Left ventricle myocardium inferior (tissue), 1 donor: ENCODE measurements around the gene LRRC40. TPM values are rescaled to one million over a fixed set of nuclear protein-coding genes. Genes with fewer than 3 reads are reported as not detected.

Experiments used
- DNase-seq: peaks from one replicate; pipeline ENCODE4 v3.0.0-alpha.2; 2020
- H3K27ac ChIP-seq: fragments of 200-600 bp; replicated peaks from 2 replicates; pipeline ENCODE4 v1.8.0; 2021
- H3K27me3 ChIP-seq: fragments of 200-600 bp; 2 replicates; pipeline ENCODE4 v1.8.0; 2021; ENCODE audit warnings: low read depth
- H3K36me3 ChIP-seq: fragments of 200-600 bp; 2 replicates; pipeline ENCODE4 v1.8.0; 2021
- H3K4me1 ChIP-seq: fragments of 200-600 bp; 2 replicates; pipeline ENCODE4 v1.8.0; 2021
- H3K4me3 ChIP-seq: fragments of 200-600 bp; 2 replicates; pipeline ENCODE4 v1.8.0; 2021; ENCODE audit warnings: mild to moderate bottlenecking, moderate library complexity
- H3K9me3 ChIP-seq: fragments of 200-600 bp; replicated peaks from 2 replicates; pipeline ENCODE4 v1.8.0; 2021
- intact Hi-C: fragments of 100-400 bp; cut with micrococcal nuclease; formaldehyde crosslinking; loops from one replicate; pipeline ENCODE4 v1.11.0; 2022
- total RNA-seq: library from RNA; stranded (reverse); fragmentation: NEBNext Ultra II Directional; extraction: Animal tissue kit (Norgen Biotek cat#: 25700); gene quantifications from one replicate; pipeline ENCODE4 v1.2.1, GENCODE V29; 2021
- TF ChIP-seq, protein P1 (sequence below): fragments of 200-600 bp; IDR thresholded peaks from 2 replicates; pipeline ENCODE4 v1.8.0; 2021; ENCODE audit warnings: antibody characterized with exemption, mild to moderate bottlenecking, borderline replicate concordance
- donor health status: DM: no; HTN: yes; CAD: no; lungs with severe emphysema.

Gene LRRC40
- total RNA-seq, 1 donor from 2014 or later: 9.0 TPM

DNA sequence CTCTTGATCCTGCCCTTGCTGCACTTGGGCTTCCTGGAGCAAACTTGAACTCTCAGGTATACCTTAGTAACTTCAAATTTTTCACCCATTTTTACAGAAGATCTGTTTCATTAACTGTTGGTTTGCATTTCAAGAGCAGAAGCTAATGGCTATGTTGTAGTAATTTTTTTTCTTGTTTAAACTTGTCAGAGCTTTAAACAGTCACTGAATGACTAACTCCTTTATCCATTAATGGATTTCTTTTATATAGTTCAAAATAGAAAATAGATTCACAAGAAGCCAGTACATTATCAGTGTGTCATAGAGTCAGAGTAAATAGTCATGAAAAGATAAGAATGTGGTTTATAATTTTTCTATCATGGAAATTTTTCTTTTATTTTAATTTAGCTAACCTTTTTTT is 29.4 kb upstream of the LRRC40 start:
- no peak overlapping the region for H3K27ac ChIP-seq
- H3K27me3 ChIP-seq: no peaks in the 10 kb centered on the region
- H3K4me1 ChIP-seq: peaks cover 9% of the 10 kb centered on the region
- H3K4me3 ChIP-seq: no peak overlapping the region
- H3K9me3 ChIP-seq: no peaks in the 10 kb centered on the region
- TF ChIP-seq, protein P1, sequence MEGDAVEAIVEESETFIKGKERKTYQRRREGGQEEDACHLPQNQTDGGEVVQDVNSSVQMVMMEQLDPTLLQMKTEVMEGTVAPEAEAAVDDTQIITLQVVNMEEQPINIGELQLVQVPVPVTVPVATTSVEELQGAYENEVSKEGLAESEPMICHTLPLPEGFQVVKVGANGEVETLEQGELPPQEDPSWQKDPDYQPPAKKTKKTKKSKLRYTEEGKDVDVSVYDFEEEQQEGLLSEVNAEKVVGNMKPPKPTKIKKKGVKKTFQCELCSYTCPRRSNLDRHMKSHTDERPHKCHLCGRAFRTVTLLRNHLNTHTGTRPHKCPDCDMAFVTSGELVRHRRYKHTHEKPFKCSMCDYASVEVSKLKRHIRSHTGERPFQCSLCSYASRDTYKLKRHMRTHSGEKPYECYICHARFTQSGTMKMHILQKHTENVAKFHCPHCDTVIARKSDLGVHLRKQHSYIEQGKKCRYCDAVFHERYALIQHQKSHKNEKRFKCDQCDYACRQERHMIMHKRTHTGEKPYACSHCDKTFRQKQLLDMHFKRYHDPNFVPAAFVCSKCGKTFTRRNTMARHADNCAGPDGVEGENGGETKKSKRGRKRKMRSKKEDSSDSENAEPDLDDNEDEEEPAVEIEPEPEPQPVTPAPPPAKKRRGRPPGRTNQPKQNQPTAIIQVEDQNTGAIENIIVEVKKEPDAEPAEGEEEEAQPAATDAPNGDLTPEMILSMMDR: no peak
- no peak for DNase-seq
- intact Hi-C loops: loop anchor here (10.0 kb wide), 1 partner anchor 830 kb away; no protein-coding TSS in a partner anchor
- peaks cover 98% of the 10 kb centered on the region for H3K36me3 ChIP-seq

DNA sequence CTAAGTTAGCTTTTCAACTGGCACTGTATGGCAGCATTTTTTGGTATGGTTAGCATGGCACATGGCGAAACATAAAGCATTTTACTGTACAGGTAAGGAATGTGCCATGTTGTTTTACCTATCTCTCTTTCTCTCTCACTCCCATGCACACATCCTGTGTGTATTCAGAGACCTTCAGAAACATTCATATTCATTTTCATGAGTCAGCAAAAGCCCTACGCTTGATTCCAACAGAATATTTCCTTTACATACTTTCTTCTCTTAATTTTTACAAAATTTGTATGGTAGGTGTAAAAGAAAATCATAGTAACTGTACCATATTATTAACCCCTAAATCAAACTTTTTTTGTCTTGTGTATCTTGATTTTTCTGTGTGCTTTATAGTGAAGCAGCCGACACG is 26.1 kb upstream of the LRRC40 start:
- Histone ChIP-seq H3K27ac (no peak overlapping the region), H3K27me3 (no peaks in the 10 kb centered on the region), H3K36me3 (peaks cover 80% of the 10 kb centered on the region), H3K9me3 (no peaks in the 10 kb centered on the region), H3K4me1 (peaks cover 29% of the 10 kb centered on the region), H3K4me3 (no peak overlapping the region)
- intact Hi-C loops: loop anchor here (10.0 kb wide), 1 partner anchor 833 kb away; no protein-coding TSS in a partner anchor
- DNase-seq: no peak
- TF ChIP-seq, protein P1: no peak

DNA sequence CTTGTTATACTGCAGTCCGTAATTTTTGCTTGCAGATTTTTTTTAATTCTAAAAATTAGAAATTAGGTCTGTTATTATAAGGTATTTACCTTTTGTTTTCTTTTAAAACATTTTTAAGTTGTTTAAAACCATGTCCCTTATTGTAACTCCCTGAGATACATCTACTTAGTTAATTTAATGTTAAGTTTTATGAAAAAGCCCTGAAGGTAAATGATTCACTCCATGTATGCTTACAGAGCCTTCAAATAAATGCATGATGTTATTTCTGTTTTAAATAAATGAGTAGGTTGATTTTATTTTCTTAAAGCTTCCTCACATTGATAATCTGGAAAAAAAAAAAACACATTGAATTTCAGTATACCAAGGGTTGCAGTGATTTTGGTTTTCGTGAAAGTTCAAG is 23.3 kb upstream of the LRRC40 start:
- peaks cover 56% of the 10 kb centered on the region for H3K36me3 ChIP-seq
- H3K27me3 ChIP-seq: no peaks in the 10 kb centered on the region
- no peak for DNase-seq
- peaks cover 55% of the 10 kb centered on the region for H3K4me1 ChIP-seq
- TF ChIP-seq, protein P1: no peak
- no peak overlapping the region for H3K4me3 ChIP-seq
- H3K27ac ChIP-seq: no peak overlapping the region
- intact Hi-C loops: no loop called here
- no peaks in the 10 kb centered on the region for H3K9me3 ChIP-seq

DNA sequence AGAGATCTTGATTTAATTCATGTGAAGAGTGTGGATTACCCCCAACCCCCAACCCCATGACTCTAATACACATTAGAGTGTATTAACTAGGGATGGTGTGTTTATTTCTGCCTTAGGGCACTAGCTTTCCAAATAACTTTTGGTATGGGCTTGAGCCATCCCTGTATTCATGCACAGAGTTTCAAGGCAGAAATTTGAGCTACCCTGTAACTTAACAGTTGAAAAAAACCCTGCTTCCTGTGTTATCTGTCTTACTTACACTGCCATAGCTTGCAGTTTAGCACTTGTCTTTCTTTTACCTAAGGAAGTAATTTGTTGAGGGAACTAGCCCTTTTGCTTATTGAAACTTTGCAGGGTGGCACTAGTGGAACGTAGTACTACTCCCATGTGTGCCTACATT is 22.1 kb upstream of the LRRC40 start:
- H3K4me1 ChIP-seq: peaks cover 63% of the 10 kb centered on the region
- DNase-seq: no peak
- H3K36me3 ChIP-seq: peaks cover 43% of the 10 kb centered on the region
- TF ChIP-seq, protein P1: no peak
- intact Hi-C loops: no loop called here
- no peak overlapping the region for H3K4me3 ChIP-seq
- no peak overlapping the region for H3K27ac ChIP-seq
- no peaks in the 10 kb centered on the region for H3K27me3 ChIP-seq
- no peaks in the 10 kb centered on the region for H3K9me3 ChIP-seq

DNA sequence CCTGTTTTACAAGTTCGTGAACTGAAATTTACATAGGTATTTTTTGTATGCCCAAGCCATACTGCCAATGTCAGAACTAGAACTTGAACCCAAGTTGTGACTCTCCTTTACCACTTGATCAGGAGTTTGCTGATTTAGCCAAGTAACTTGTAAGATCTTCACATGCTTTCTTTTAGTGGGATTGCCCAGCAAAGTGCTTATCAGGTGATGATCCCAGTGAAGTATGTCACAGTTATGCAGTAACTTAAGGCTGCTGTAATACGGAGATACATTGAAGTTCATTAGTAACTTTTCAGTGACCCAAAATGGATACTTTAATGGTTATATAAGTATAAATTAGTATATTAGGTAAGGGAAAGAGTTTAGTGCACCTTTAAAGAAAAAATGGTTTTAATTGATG is 19.6 kb upstream of the LRRC40 start:
- TF ChIP-seq, protein P1: no peak

More for the DNA sequence above, 19.6 kb upstream of the LRRC40 start:
- Histone ChIP-seq H3K9me3 (no peaks in the 10 kb centered on the region), H3K4me1 (peaks cover 81% of the 10 kb centered on the region), H3K27ac (peak overlapping the region; percentile 18), H3K27me3 (no peaks in the 10 kb centered on the region), H3K36me3 (peaks cover 19% of the 10 kb centered on the region), H3K4me3 (no peak overlapping the region)
- intact Hi-C loops: no loop called here
- DNase-seq: no peak
